Measurements from ENCODE around the gene TPP2.

TPP2 gene

GRCh38 chr13:102701331-102701730 is 104.5 kb downstream of the TPP2 start:
- H3K79me2 ChIP-seq (ENCODE audit: insufficient read depth, low read length): no peaks in the 10 kb centered on the region
- H3K9me2 ChIP-seq (replicated peaks; ENCODE audit: insufficient read depth, low read length): no peaks in the 10 kb centered on the region
- H2AFZ ChIP-seq (ENCODE audit: low read depth, low read length, severe bottlenecking): no peak overlapping the region

DNA sequence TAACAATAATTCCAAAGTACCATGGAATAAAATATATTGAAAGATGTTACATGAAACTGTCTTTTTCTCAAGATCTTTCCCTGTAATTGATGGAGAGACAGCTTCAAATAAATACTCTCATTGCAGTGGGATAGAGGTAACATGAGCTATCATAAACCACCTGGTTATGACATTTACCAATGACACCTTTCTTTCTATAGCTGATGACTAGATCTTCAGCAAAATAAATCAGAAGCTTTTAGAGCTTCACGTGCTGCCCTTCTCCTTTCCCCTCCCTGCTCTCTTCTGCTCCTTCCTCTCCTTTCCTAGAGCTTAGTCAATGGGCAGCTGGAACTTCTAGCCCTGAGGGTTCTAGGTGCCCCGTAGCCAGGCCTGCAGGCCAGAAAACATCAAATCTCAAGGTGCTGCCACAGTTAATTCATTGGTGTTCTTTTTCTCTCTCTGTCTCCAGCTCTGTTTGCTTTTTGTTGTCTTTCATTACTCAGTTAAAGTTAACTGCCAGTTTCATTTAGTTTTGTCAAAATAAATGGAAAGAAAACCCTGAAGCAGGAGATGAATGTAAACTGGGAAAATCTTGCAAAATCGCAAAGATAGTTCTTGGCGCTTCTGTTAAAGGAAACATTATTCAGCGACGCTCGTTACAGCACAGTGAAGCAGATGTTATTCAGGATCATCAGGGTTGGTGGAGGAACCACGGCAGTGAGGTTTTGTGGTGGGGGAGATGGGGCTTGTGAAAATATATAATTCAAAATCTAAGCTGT is 106.4 kb downstream of the TPP2 start:
- Histone ChIP-seq H3K4me3 (ENCODE audit: insufficient read depth, low read length, poor library complexity, severe bottlenecking) (no peak overlapping the region), H3K27me3 (ENCODE audit: low read length) (no peaks in the 10 kb centered on the region), H2AFZ (ENCODE audit: low read depth, low read length, severe bottlenecking) (no peak overlapping the region), H3K36me3 (ENCODE audit: low read length) (no peaks in the 10 kb centered on the region), H3K4me2 (ENCODE audit: low read depth, low read length, poor library complexity, severe bottlenecking) (no peak overlapping the region), H3K79me2 (ENCODE audit: insufficient read depth, low read length) (no peaks in the 10 kb centered on the region), H4K20me1 (ENCODE audit: low read depth, low read length) (no peaks in the 10 kb centered on the region), H3F3A (ENCODE audit: insufficient read depth) (no peaks in the 10 kb centered on the region), H3K9ac (ENCODE audit: low read length) (no peak overlapping the region), H3K27ac (ENCODE audit: low read depth, low read length) (no peak overlapping the region), H3K9me2 (replicated peaks; ENCODE audit: insufficient read depth, low read length) (no peaks in the 10 kb centered on the region), H3K9me3 (ENCODE audit: insufficient read depth, low read length) (no peaks in the 10 kb centered on the region)
- TF ChIP-seq EZH2phosphoT487 (conservative IDR thresholded peaks at IDR 0.05; ENCODE audit: low read length): no peak
- TF ChIP-seq, protein P1, sequence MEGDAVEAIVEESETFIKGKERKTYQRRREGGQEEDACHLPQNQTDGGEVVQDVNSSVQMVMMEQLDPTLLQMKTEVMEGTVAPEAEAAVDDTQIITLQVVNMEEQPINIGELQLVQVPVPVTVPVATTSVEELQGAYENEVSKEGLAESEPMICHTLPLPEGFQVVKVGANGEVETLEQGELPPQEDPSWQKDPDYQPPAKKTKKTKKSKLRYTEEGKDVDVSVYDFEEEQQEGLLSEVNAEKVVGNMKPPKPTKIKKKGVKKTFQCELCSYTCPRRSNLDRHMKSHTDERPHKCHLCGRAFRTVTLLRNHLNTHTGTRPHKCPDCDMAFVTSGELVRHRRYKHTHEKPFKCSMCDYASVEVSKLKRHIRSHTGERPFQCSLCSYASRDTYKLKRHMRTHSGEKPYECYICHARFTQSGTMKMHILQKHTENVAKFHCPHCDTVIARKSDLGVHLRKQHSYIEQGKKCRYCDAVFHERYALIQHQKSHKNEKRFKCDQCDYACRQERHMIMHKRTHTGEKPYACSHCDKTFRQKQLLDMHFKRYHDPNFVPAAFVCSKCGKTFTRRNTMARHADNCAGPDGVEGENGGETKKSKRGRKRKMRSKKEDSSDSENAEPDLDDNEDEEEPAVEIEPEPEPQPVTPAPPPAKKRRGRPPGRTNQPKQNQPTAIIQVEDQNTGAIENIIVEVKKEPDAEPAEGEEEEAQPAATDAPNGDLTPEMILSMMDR (IDR thresholded peaks at IDR 0.05; ENCODE audit: insufficient read depth, low read length, poor library complexity, severe bottlenecking): no peak

More at GRCh38 chr13:102701331-102701730, 104.5 kb downstream of the TPP2 start:
- Histone ChIP-seq H3K27me3 (ENCODE audit: low read length) (no peaks in the 10 kb centered on the region), H4K20me1 (ENCODE audit: low read depth, low read length) (no peaks in the 10 kb centered on the region), H3K9me3 (ENCODE audit: insufficient read depth, low read length) (no peaks in the 10 kb centered on the region), H3K4me3 (ENCODE audit: insufficient read depth, low read length, poor library complexity, severe bottlenecking) (no peak overlapping the region), H3F3A (ENCODE audit: insufficient read depth) (no peaks in the 10 kb centered on the region), H3K36me3 (ENCODE audit: low read length) (no peaks in the 10 kb centered on the region), H3K9ac (ENCODE audit: low read length) (no peak overlapping the region), H3K27ac (ENCODE audit: low read depth, low read length) (no peak overlapping the region), H3K4me2 (ENCODE audit: low read depth, low read length, poor library complexity, severe bottlenecking) (no peak overlapping the region)
- no peak for TF ChIP-seq EZH2phosphoT487 (conservative IDR thresholded peaks at IDR 0.05; ENCODE audit: low read length)
- TF ChIP-seq, protein P1 (IDR thresholded peaks at IDR 0.05; ENCODE audit: insufficient read depth, low read length, poor library complexity, severe bottlenecking): no peak

- no peak overlapping the region for H2AFZ ChIP-seq (ENCODE audit: low read depth, low read length, severe bottlenecking)
- H3K4me2 ChIP-seq (ENCODE audit: low read depth, low read length, poor library complexity, severe bottlenecking): no peak overlapping the region
- H3K9me3 ChIP-seq (ENCODE audit: insufficient read depth, low read length): no peaks in the 10 kb centered on the region
- no peaks in the 10 kb centered on the region for H4K20me1 ChIP-seq (ENCODE audit: low read depth, low read length)
- H3K79me2 ChIP-seq (ENCODE audit: insufficient read depth, low read length): no peaks in the 10 kb centered on the region
- no peak overlapping the region for H3K4me3 ChIP-seq (ENCODE audit: insufficient read depth, low read length, poor library complexity, severe bottlenecking)
- no peaks in the 10 kb centered on the region for H3K9me2 ChIP-seq (replicated peaks; ENCODE audit: insufficient read depth, low read length)
- no peak overlapping the region for H3K9ac ChIP-seq (ENCODE audit: low read length)
- H3K27me3 ChIP-seq (ENCODE audit: low read length): no peaks in the 10 kb centered on the region
- TF ChIP-seq, protein P1 (IDR thresholded peaks at IDR 0.05; ENCODE audit: insufficient read depth, low read length, poor library complexity, severe bottlenecking): no peak
- TF ChIP-seq EZH2phosphoT487 (conservative IDR thresholded peaks at IDR 0.05; ENCODE audit: low read length): no peak
- H3F3A ChIP-seq (ENCODE audit: insufficient read depth): no peaks in the 10 kb centered on the region
- H3K27ac ChIP-seq (ENCODE audit: low read depth, low read length): no peak overlapping the region
- H3K36me3 ChIP-seq (ENCODE audit: low read length): no peaks in the 10 kb centered on the region
These were observed 106.9 kb downstream of the TPP2 start for GRCh38 chr13:102703726-102704035.

Measured in SU-DHL-6 (cell line).